SU-DHL-6 (cell line): ENCODE measurements around the gene IRAK1.

ENCODE experiments used
- CTCF ChIP-seq: fragments of 200-600 bp; sonication (generic); IDR thresholded peaks from one replicate; pipeline ENCODE4 v1.5.1; 2017; ENCODE audit warnings: antibody characterized with exemption, mild to moderate bottlenecking, low read length, moderate library complexity; ENCODE audit not compliant: insufficient read depth, poor library complexity, severe bottlenecking
- EZH2phosphoT487 ChIP-seq: fragments of 200-600 bp; sonication (generic), shearing (Covaris generic); conservative IDR thresholded peaks from 2 replicates; pipeline ENCODE4 v1.6.1; 2018; ENCODE audit warnings: mild to moderate bottlenecking, antibody characterized with exemption, low read length, moderate library complexity, mixed read lengths

- no peak for TF ChIP-seq CTCF
- TF ChIP-seq EZH2phosphoT487 = no peak
Observed at GRCh38 chrX:154023276-154024000, 3.7 kb upstream of the IRAK1 start.
